ENCODE results near the gene MPRIP.

Gene MPRIP

DNA sequence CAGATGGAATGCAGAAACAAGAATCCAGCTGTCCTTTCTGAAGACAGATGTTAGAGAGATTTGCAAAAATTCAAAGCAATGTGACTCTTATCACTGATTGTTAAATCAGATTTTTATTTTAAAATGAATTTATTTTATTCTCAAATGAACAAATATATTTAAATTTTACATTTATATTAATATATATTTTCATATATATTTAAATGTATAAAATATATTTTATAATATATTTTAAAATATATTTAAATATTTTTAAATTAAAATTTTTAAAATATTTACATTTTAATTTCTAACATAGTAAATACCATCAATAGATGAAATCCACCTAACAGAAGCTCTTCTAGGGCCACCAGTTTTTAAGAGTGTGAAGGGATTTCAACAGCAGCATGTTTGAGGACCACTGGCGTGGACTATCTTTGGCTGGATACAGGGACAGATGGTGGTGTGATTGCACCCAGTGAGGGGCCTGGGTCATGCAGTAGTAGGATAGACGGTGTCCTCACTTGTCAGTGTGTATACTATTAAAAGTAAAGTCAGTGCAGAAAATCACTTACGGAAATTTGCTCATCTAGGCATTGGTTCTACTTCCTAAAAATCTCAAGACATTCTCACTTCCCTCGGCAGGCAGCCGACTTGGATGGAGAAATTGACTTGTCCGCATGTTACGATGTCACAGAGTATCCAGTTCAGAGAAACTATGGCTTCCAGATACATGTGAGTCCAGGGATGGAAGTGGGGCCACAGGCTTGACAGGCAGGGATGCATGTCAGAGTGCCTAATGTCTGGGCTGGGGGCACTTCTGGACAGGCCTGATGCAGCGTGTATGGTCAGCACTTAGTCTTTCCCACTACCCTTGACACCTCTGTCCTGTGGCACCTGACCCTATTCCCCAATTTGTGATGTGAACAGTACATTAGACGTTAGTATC, 107.5 kb downstream of the MPRIP start:
- Histone ChIP-seq H3K27me3 (no peaks in the 10 kb centered on the region), H3K9me3 (no peaks in the 10 kb centered on the region), H3K4me3 (ENCODE audit: low read depth in 1 of 2, low read length in 1 of 2) (peak overlapping the region; percentile 45 to 46), H3K4me1 (ENCODE audit: control insufficient read depth in 1 of 2, insufficient read depth in 1 of 2, low read depth in 1 of 2, low read length in 1 of 2) (peaks cover 34 to 49% of the 10 kb centered on the region in 2 experiments), H3K36me3 (peaks cover 13% of the 10 kb centered on the region), H3K27ac (peak overlapping the region; percentile 83)
- TF ChIP-seq, protein P1, sequence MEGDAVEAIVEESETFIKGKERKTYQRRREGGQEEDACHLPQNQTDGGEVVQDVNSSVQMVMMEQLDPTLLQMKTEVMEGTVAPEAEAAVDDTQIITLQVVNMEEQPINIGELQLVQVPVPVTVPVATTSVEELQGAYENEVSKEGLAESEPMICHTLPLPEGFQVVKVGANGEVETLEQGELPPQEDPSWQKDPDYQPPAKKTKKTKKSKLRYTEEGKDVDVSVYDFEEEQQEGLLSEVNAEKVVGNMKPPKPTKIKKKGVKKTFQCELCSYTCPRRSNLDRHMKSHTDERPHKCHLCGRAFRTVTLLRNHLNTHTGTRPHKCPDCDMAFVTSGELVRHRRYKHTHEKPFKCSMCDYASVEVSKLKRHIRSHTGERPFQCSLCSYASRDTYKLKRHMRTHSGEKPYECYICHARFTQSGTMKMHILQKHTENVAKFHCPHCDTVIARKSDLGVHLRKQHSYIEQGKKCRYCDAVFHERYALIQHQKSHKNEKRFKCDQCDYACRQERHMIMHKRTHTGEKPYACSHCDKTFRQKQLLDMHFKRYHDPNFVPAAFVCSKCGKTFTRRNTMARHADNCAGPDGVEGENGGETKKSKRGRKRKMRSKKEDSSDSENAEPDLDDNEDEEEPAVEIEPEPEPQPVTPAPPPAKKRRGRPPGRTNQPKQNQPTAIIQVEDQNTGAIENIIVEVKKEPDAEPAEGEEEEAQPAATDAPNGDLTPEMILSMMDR (IDR thresholded peaks at IDR 0.05): no peak

DNA sequence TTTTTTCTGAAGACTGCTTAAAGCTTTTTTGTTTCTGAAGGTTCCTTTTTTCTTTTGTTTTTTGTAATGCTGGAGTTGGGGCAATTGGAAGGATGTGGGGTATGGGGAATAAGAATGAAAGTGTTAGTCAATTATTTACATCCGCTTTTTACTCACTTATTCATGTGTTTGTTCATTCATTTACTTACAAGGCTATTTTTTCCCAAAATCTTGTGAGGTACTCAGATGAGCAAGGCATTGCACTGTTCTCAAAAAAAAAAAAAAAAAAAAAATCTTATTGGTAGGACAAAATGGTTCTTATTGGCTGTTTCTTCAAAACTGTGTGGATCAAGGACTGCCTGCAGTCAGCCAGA, 108.2 kb downstream of the MPRIP start:
- Histone ChIP-seq H3K27me3 (no peaks in the 10 kb centered on the region), H3K4me1 (ENCODE audit: control insufficient read depth in 1 of 2, insufficient read depth in 1 of 2, low read depth in 1 of 2, low read length in 1 of 2) (peaks cover 34 to 49% of the 10 kb centered on the region in 2 experiments), H3K9me3 (no peaks in the 10 kb centered on the region), H3K4me3 (ENCODE audit: low read depth in 1 of 2, low read length in 1 of 2) (peak overlapping the region; percentile 45 to 46), H3K27ac (peak overlapping the region; percentile 83), H3K36me3 (peaks cover 19% of the 10 kb centered on the region)
- TF ChIP-seq, protein P1 (IDR thresholded peaks at IDR 0.05): no peak

DNA sequence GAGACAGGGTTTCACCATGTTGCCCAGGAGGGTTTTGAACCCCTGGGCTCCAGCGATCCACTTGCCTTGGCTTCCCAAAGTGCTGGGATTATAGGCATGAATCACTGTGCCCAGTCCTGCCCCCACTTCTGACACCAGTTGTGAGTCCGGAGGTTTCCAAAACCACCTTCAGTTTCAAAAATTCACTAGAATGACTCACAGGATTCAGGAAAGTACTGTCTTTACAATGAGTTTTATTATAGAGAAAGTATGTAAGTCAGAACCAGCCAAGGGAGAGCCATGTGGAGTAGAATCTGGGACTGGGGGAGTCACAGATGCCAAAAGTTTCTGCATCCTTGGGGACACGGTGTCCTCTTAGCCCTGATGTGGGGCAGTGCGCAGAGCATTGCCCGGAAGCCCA, 108.8 kb downstream of the MPRIP start:
- TF ChIP-seq, protein P1 (IDR thresholded peaks at IDR 0.05): no peak
- no peaks in the 10 kb centered on the region for H3K9me3 ChIP-seq
- peaks cover 34 to 49% of the 10 kb centered on the region in 2 experiments for H3K4me1 ChIP-seq (ENCODE audit: control insufficient read depth in 1 of 2, insufficient read depth in 1 of 2, low read depth in 1 of 2, low read length in 1 of 2)
- H3K4me3 ChIP-seq (ENCODE audit: low read depth in 1 of 2, low read length in 1 of 2): peak overlapping the region in 1 of 2 experiments; percentile 45
- H3K36me3 ChIP-seq: peaks cover 26% of the 10 kb centered on the region
- peak overlapping the region; percentile 83 for H3K27ac ChIP-seq
- H3K27me3 ChIP-seq: no peaks in the 10 kb centered on the region

DNA sequence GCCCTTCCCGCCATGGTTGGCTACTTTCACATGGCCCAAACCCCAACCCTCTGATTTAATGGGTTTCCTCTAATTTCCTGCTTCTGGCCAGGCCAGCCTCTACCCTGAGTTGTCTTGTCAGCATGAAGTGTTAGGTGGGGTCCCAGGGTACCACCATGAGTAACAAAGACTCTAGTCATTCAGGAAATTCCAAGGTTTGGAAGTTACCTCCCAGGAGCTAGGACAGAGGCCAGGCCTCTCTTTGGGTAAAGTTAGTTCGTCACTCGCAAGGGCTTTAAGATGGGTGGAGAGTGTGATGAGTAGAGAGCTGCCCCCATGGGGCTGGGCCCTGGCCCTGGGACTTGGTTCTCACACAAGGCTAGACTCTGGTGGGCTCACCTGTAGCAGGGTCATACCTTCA, 109.3 kb downstream of the MPRIP start:
- Histone ChIP-seq H3K4me1 (ENCODE audit: control insufficient read depth in 1 of 2, insufficient read depth in 1 of 2, low read depth in 1 of 2, low read length in 1 of 2) (peaks cover 34 to 49% of the 10 kb centered on the region in 2 experiments), H3K9me3 (no peaks in the 10 kb centered on the region), H3K27me3 (no peaks in the 10 kb centered on the region), H3K4me3 (ENCODE audit: low read depth in 1 of 2, low read length in 1 of 2) (no peak overlapping the region), H3K27ac (peak overlapping the region; percentile 83), H3K36me3 (peaks cover 30% of the 10 kb centered on the region)
- TF ChIP-seq, protein P1 (IDR thresholded peaks at IDR 0.05): no peak

DNA sequence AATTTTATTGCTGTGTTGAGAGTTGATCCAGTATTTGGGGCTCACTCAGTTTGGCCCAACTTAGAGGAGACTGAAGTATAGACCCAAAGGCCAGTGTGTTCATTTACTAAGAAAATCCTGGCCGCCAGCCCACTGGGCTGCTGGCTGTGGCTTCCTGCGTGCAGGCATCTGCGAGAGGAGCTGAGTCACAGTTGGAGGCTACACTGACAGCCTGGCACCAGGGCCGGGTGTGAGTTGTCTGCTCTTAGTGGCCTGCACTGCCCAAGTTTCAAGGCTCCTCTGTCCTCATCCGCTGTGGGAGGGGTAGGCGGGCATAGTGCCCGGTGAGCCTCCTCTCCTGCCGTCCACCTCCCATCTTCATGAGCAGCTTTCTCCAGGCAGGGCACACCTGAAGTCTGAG, 109.7 kb downstream of the MPRIP start:
- TF ChIP-seq, protein P1 (IDR thresholded peaks at IDR 0.05): no peak
- H3K27me3 ChIP-seq: no peaks in the 10 kb centered on the region
- H3K36me3 ChIP-seq: peaks cover 35% of the 10 kb centered on the region
- H3K4me3 ChIP-seq (ENCODE audit: low read depth in 1 of 2, low read length in 1 of 2): no peak overlapping the region
- no peaks in the 10 kb centered on the region for H3K9me3 ChIP-seq
- peak overlapping the region; percentile 60 for H3K27ac ChIP-seq
- H3K4me1 ChIP-seq (ENCODE audit: control insufficient read depth in 1 of 2, insufficient read depth in 1 of 2, low read depth in 1 of 2, low read length in 1 of 2): peaks cover 34 to 49% of the 10 kb centered on the region in 2 experiments

All from neutrophil (primary cell).